ENCODE measurements around the gene ASPN. TPM values are rescaled to one million over a fixed set of nuclear protein-coding genes. Genes with fewer than 3 reads are reported as not detected.

The ASPN gene
- total and polyA plus RNA-seq, 2 experiments from 2014 or later, result 5.3 to 6.3 TPM

GRCh38 chr9:92506184-92506857 is 24.0 kb upstream of the ASPN start:
- Histone ChIP-seq H3K4me1 (ENCODE audit: insufficient read depth) (peaks cover 52% of the 10 kb centered on the region), H3K27ac (peak overlapping the region; percentile 98), H3K4me3 (peak overlapping the region; percentile 64), H4K20me1 (ENCODE audit: insufficient read depth) (no peaks in the 10 kb centered on the region), H3K9me2 (ENCODE audit: insufficient read depth) (no peaks in the 10 kb centered on the region), H3K36me3 (ENCODE audit: low read depth) (no peaks in the 10 kb centered on the region), H3K79me2 (ENCODE audit: insufficient read depth) (no peaks in the 10 kb centered on the region), H3F3A (ENCODE audit: insufficient read depth) (peaks cover 37% of the 10 kb centered on the region), H3K9ac (peak overlapping the region; percentile 81), H3K27me3 (replicated peaks; ENCODE audit: insufficient read depth) (no peaks in the 10 kb centered on the region), H2AFZ (peak overlapping the region; percentile 69), H3K4me2 (ENCODE audit: unreplicated experiment) (peak overlapping the region; percentile 77), H3K9me3 (ENCODE audit: low read depth) (no peaks in the 10 kb centered on the region)
- DNase-seq, result peak; percentile 94
- TF ChIP-seq EZH2phosphoT487 (IDR thresholded peaks at IDR 0.05; ENCODE audit: insufficient read depth, low read depth) (no peak), EZH2 (IDR thresholded peaks at IDR 0.05; ENCODE audit: insufficient read depth, poor library complexity, severe bottlenecking) (no peak)
- 0 to 1% methylated on average over 3 of the region's 3 CpGs for WGBS, 2 experiments (ENCODE audit: low coverage in 1 of 2, low lambda C conversion rate in 2 of 2, missing lambda C conversion rate in 2 of 2)
- in situ Hi-C loops (cut with MboI), result no loop called here

- Histone ChIP-seq H3K4me1 (ENCODE audit: insufficient read depth) (peaks cover 56% of the 10 kb centered on the region), H3F3A (ENCODE audit: insufficient read depth) (peaks cover 38% of the 10 kb centered on the region), H3K79me2 (ENCODE audit: insufficient read depth) (no peaks in the 10 kb centered on the region), H3K36me3 (ENCODE audit: low read depth) (no peaks in the 10 kb centered on the region), H3K9me3 (ENCODE audit: low read depth) (no peaks in the 10 kb centered on the region), H3K4me2 (ENCODE audit: unreplicated experiment) (peak overlapping the region; percentile 77), H2AFZ (peak overlapping the region; percentile 69), H3K27ac (peak overlapping the region; percentile 98), H3K4me3 (peak overlapping the region; percentile 64), H3K9ac (peak overlapping the region; percentile 81), H3K27me3 (replicated peaks; ENCODE audit: insufficient read depth) (no peaks in the 10 kb centered on the region), H3K9me2 (ENCODE audit: insufficient read depth) (no peaks in the 10 kb centered on the region), H4K20me1 (ENCODE audit: insufficient read depth) (no peaks in the 10 kb centered on the region)
- in situ Hi-C loops (cut with MboI), result no loop called here
- peak; percentile 58 for DNase-seq
- no peak for TF ChIP-seq EZH2 (IDR thresholded peaks at IDR 0.05; ENCODE audit: insufficient read depth, poor library complexity, severe bottlenecking)
- no peak for TF ChIP-seq EZH2phosphoT487 (IDR thresholded peaks at IDR 0.05; ENCODE audit: insufficient read depth, low read depth)
- 95 to 100% methylated on average over 2 of the region's 2 CpGs for WGBS, 2 experiments (ENCODE audit: low coverage in 1 of 2, low lambda C conversion rate in 2 of 2, missing lambda C conversion rate in 2 of 2)
These were observed 22.6 kb upstream of the ASPN start for GRCh38 chr9:92504881-92505280.

GRCh38 chr9:92503156-92503555 is 20.9 kb upstream of the ASPN start:
- H3K4me3 ChIP-seq, result no peak overlapping the region
- 70 to 71% methylated on average over 2 of the region's 2 CpGs for WGBS, 2 experiments (ENCODE audit: low coverage in 1 of 2, low lambda C conversion rate in 2 of 2, missing lambda C conversion rate in 2 of 2)
- H3K9ac ChIP-seq, result no peak overlapping the region
- H3K4me2 ChIP-seq (ENCODE audit: unreplicated experiment), result no peak overlapping the region
- H3K36me3 ChIP-seq (ENCODE audit: low read depth), result no peaks in the 10 kb centered on the region
- peaks cover 65% of the 10 kb centered on the region for H3K4me1 ChIP-seq (ENCODE audit: insufficient read depth)
- H3K79me2 ChIP-seq (ENCODE audit: insufficient read depth), result no peaks in the 10 kb centered on the region
- H3K9me2 ChIP-seq (ENCODE audit: insufficient read depth), result no peaks in the 10 kb centered on the region
- TF ChIP-seq EZH2phosphoT487 (IDR thresholded peaks at IDR 0.05; ENCODE audit: insufficient read depth, low read depth), result no peak
- TF ChIP-seq EZH2 (IDR thresholded peaks at IDR 0.05; ENCODE audit: insufficient read depth, poor library complexity, severe bottlenecking), result no peak
- H3K9me3 ChIP-seq (ENCODE audit: low read depth), result no peaks in the 10 kb centered on the region
- H3K27me3 ChIP-seq (replicated peaks; ENCODE audit: insufficient read depth), result no peaks in the 10 kb centered on the region
- no peaks in the 10 kb centered on the region for H4K20me1 ChIP-seq (ENCODE audit: insufficient read depth)
- peaks cover 42% of the 10 kb centered on the region for H3F3A ChIP-seq (ENCODE audit: insufficient read depth)
- no peak overlapping the region for H2AFZ ChIP-seq
- H3K27ac ChIP-seq, result no peak overlapping the region
- DNase-seq, result no peak
- in situ Hi-C loops (cut with MboI), result no loop called here

GRCh38 chr9:92501671-92502393 is 19.5 kb upstream of the ASPN start:
- no peaks in the 10 kb centered on the region for H3K79me2 ChIP-seq (ENCODE audit: insufficient read depth)
- no peaks in the 10 kb centered on the region for H3K27me3 ChIP-seq (replicated peaks; ENCODE audit: insufficient read depth)
- no peak overlapping the region for H3K4me3 ChIP-seq
- H3K9ac ChIP-seq, result no peak overlapping the region; the same call in 1 of the 2 replicates
- peak overlapping the region; percentile 47; the same call in 1 of the 2 replicates for H2AFZ ChIP-seq
- H3K27ac ChIP-seq, result peak overlapping the region; percentile 24; the same call in 1 of the 2 replicates
- no peaks in the 10 kb centered on the region for H4K20me1 ChIP-seq (ENCODE audit: insufficient read depth)
- H3K9me2 ChIP-seq (ENCODE audit: insufficient read depth), result no peaks in the 10 kb centered on the region
- H3K4me1 ChIP-seq (ENCODE audit: insufficient read depth), result peaks cover 53% of the 10 kb centered on the region
- H3K4me2 ChIP-seq (ENCODE audit: unreplicated experiment), result no peak overlapping the region
- H3K36me3 ChIP-seq (ENCODE audit: low read depth), result no peaks in the 10 kb centered on the region
- peak; percentile 77 for DNase-seq
- TF ChIP-seq EZH2phosphoT487 (IDR thresholded peaks at IDR 0.05; ENCODE audit: insufficient read depth, low read depth), result no peak
- TF ChIP-seq EZH2 (IDR thresholded peaks at IDR 0.05; ENCODE audit: insufficient read depth, poor library complexity, severe bottlenecking), result no peak
- in situ Hi-C loops (cut with MboI), result no loop called here
- peaks cover 37% of the 10 kb centered on the region for H3F3A ChIP-seq (ENCODE audit: insufficient read depth)
- H3K9me3 ChIP-seq (ENCODE audit: low read depth), result no peaks in the 10 kb centered on the region
- WGBS, 2 experiments (ENCODE audit: low coverage in 1 of 2, low lambda C conversion rate in 2 of 2, missing lambda C conversion rate in 2 of 2), result 71 to 72% methylated on average over 5 of the region's 5 CpGs

All from GM23248 (cell line).